GM21717 (cell line): ENCODE results near the gene ZBTB1.
A peak's percentile ranks its signal among the peaks of the same experiment; 100 is the strongest.
"Not testable (repeated sequence)": the region's sequence is repeated elsewhere in the genome, so short reads cannot be mapped to it uniquely, and the experiment has no call there.

ENCODE experiments used
- ATAC-seq: cut with Tn5 transposase; IDR thresholded peaks from one replicate; pipeline ENCODE4 v1.9.1; 2021; ENCODE audit warnings: mild to moderate bottlenecking, moderate library complexity; ENCODE audit not compliant: unreplicated experiment

Gene ZBTB1

DNA sequence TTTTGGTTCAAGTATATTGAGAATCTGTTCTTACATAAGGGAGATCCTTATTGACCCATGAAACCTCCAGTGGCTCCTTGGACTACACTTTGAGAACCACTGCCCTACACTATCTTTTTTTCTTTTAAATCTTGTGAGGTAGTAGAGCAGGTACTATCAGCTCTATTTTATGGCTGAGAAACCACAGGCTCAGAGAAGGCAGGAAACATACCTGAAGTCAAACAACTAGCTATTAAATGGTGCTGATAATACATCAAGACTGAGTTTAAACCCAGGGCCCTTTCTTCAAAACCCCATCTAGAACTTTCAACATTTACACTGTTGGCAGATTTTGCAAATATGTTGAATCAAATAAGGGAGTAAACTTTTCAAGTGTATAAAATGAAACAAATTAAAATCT, 7.8 kb upstream of the ZBTB1 start:
- no peak for ATAC-seq

DNA sequence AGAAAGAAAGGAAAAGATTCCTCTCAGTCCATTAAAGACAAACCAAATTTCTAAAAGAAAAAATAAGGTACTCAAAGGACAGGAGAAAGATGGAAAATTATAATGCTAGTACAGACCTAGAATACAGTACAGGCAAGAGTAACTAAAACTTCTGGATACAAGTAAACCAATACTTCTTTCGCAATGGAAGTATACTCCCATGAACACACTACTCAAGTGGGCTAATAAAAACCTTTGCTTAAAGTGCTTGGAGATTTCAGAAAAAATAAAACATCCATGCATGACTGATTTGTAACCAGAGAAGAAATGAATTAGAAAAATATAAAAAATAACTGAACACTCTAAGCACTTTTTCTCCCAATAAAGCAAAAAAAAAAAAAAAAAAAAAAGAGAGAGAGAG, 4.5 kb upstream of the ZBTB1 start:
- no peak for ATAC-seq

DNA sequence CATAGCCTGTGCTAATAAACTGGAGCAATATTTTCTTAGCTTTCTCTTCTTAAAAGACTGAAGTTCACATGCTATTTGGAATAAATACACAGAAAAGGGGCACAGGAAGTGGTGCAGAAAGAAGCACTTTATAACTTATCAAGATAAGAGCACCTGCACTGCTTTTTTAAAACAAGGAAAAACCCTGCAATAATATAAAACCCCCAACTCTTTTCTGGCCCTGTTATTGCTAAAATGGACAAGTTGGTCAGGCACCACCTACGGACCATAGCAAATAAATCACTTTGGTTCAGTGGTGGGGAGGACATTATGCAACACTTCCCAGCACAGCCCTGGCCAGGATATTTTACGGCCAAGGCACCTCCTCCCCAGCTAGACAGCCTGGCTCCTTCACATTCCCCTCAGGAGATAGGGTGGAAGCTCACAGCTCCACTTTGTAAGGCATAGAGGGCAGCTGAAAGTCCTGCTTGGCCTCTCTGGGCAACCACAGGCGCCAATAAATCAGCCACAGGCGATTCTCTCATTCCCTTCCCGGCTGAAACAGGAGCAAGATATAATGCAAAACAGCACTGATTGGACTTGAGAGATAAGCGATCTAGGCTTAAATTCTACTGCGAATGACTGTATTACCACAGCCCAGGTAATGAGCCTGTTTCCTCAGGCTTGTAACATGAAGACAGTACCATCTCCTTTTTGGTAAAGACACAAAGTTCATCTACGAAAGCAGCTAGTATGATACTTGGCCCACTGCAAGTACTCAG, 3.0 kb upstream of the ZBTB1 start:
- ATAC-seq, result no peak

- ATAC-seq, result no peak
Observed at GRCh38 chr14:64502456-64502855, 2.1 kb upstream of the ZBTB1 start.

GRCh38 chr14:64502887-64503433, 1.6 kb upstream of the ZBTB1 start:
- ATAC-seq, result no peak

DNA sequence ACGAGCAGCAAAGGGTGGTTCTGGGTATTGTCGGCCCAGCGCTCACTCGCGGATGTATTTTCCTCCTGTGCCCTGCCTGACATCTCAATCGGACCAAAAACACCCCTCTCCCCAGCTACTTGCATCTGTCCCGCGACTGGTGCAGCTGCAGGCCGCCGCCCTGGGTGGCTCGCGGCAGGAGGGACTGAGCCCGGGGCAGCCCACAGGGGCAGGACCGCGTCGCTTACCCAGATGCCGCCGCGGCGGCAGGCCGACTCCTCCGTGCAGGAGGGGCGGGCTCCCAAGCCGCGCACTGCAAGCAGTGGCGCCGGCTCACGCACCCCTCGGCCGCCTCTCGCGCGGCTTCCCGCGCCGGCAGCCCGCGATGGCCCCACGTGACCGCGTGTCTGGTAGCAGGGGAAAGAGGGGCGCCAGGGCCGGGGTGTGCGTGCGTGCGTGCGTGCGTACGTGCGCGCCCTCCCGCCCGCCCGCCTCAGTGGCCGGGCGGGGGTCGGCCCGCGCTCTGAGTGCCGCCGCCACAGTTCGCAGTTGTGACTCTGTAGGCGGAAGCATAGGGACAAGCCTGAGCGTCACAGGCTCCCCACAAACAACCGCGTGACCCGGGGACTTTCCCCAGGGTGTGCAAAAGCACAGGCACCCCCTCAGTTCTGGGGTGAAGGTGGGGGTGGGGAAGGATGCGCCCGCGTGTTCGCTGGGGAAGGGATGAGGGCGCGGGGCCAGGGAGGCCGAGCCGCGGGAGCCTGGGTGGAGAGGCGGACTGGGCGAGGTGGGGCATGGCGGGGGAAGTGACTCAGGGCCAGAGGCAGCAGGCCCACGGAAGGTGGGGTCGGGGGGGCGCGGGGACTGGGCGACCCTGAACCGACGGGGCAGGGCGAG, 898 bp upstream of the ZBTB1 start, which contains the start of gene ZBTB25:
Gene ZBTB25, minus strand, starts transcription at position 405 of the 876 bp plus-strand sequence. CDS start 13,305 bp downstream, outside the sequence.
- peak; percentile 54 for ATAC-seq

GRCh38 chr14:64504897-64505794, 576 bp downstream of the ZBTB1 start:
- peak; percentile 27 for ATAC-seq

DNA sequence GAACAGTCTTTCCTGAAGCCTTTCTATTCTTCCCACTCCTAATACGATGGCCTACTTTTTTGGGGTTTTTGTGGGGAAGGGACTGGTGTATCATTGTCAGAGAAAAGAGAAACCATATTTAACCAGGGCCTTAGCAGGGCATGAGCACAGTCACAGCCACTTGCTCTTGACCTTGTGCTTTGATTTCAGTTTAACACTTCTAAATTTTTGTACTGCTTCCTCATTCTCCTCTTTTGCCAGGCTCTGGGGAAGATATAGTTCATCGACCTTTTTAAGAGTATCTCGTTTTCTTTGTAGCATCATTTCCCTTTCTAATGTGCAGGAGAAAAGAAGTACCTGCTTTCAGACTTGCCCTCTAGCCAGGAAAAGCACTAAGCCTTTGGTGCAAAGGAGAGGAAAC, 2.2 kb downstream of the ZBTB1 start:
- ATAC-seq, result no peak

DNA sequence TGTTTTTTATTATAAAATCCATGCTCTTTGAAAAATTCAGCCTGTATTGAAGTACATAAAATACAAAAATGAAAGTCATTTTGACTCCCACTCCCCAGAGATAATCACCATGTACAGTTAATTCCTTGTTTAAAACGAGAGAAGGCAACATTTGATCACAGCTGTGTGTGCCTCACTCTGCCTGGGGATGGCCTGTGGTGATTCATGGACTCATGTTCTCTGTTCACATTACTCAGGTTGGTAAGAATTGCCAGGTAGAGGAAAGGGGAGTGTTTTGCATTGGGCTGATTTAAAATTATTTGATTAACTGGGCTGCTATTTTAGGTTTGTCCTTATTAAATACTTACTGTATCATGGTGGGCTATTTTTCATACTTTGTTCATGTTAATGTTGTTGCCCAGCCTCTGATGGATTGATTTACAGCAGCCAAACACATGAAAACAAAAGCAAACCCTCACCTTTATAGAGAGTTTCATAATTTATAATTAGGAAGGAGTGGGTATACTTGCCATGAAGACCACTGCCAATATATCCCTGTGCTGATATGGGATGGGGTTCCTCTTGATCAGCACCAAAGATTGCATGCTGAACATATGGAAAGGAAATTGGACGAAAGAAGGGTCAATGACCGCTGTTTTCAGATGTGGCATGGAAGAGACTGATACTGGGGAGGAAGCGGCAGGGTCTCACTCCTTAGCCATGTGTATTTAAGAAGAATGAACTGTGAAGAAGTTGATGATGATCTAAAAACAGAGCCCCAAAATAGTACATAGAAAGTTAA, 3.0 kb downstream of the ZBTB1 start:
- ATAC-seq, result no peak

- no peak for ATAC-seq
Observed at GRCh38 chr14:64508215-64508776, 3.7 kb downstream of the ZBTB1 start.

GRCh38 chr14:64509036-64509435, 4.5 kb downstream of the ZBTB1 start:
- no peak for ATAC-seq

DNA sequence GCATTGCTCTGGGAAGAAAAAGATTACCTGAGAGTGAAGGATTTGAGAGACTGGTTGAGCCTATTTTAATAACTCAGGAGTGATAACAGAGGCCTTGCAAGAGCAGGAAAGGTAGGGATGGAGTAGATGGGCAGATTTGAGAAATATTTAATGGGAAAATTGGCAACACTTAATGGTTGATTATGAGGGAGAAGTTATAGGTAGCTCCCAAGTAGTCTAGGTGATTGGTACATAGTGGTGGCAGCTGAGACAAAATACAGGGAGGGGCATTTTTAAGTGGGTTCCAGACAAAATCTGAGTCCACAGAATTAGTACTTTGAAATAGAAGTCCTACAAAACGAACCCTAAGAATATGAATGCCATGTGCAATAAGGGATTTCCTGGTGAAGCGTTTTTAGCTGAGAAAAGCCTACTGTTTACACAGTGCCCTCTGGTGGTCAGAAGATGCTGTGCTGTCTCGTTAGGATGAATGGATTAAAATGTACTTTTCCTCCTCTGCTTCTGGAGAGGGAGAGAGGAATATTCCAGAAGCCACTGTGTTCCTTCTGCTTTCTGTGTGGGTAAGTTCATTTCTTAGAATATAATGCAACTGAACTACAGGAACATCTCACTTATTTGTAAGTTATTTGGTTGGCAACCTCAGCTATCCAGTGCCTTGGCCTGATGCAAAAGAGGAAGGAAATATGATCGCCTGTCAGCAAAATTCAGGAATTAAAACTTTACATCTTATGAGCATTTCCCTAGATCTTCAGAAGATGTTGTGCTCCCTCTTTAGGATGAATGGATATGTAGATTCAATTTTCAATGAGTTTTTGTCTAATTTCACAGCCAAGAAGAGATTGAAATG, 6.5 kb downstream of the ZBTB1 start:
- no peak for ATAC-seq

DNA sequence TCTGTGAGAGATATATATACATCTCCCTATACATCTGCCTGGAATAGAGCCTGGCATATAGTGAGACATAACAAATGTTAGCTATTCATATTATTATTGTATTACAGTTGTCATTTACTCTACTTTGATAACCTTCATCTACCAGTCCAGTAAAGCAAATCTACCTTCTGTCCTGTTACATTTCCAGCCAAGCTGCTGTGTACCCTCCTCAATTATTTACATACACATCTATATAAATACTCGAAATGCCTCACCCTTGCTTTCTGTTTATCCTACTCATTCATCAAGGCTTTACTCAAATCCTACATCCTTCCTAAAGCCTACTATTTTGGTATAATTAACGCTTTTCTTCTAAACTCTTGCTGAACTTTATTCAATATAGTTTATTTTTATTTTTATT, 8.7 kb downstream of the ZBTB1 start:
- no peak for ATAC-seq

GRCh38 chr14:64515053-64515452, 10.5 kb downstream of the ZBTB1 start:
- ATAC-seq, result no peak

DNA sequence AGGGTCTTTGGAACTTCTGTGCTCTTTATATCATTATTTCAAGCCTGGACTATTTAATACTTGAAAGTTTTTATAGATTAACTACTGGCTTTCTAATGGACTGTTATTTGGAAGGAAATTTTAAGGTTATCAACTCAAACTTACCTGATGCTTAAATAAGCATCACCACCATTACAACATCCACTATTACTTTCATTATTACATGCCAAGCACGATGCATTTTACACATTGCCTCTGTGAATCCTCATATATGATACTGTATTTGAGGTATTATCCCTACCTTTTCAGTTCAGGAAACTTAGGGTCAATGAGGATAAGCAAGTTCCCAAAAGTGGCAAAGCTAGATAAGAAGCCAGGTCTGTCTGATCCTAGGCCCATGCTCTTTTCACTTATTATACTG, 12.4 kb downstream of the ZBTB1 start:
- ATAC-seq, result no peak

DNA sequence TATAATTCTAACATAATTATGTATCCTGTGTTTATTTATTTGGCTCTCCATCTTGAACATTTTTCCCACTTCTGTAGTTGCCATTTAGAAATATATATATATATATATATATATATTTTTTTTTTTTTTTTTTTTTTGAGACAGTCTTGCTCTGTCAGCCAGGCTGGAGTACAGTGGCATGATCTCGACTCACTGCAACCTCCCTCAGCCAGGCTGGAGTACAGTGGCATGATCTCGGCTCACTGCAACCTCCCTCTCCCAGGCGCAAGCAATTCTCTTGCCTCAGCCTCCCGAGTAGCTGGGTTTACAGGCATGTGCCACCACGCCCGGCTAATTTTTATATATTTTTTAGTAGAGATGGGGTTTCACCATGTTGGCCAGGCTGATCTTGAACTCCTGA, 13.1 kb downstream of the ZBTB1 start:
- not testable (repeated sequence) for ATAC-seq

GRCh38 chr14:64518229-64518628, 13.7 kb downstream of the ZBTB1 start:
- ATAC-seq, result no peak

GRCh38 chr14:64520699-64521098, 16.1 kb downstream of the ZBTB1 start:
- no peak for ATAC-seq
